ENCODE results near the gene PDSS2.
"Not testable (repeated sequence)": the region's sequence is repeated elsewhere in the genome, so short reads cannot be mapped to it uniquely, and the experiment has no call there.

PDSS2 gene

DNA sequence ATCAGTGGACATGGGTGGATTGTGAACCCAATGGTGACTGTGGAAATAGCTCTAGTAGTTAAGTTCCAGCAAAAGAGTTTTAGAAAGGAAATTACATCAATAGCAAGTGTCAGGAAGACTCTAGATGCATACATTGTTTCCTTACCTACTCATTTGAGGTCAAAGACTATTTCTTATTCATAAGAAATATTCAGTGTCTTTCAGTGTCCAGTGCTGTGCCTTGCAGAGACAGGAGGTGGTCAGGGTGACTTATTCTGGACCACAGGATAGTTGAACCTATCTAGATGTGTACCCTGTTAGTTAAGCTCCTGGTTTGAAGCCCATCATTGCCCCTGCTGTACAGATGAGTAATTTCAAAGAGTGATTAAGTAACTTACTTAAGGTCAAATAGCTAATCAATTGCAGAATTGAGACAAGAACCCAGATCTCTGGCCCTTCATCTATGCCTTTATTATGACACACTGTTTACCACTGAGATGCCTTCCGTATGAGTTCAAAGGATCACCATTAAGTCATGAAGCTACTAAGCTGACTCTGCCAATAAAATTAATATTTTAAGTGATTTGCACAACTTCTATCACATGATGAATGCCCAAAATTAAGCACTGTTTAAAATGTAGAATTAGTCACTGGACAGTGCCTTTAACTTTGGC, 136.1 kb downstream of the PDSS2 start:
- DNase-seq (ENCODE audit: low read depth in 2 of 2), result no peak

DNA sequence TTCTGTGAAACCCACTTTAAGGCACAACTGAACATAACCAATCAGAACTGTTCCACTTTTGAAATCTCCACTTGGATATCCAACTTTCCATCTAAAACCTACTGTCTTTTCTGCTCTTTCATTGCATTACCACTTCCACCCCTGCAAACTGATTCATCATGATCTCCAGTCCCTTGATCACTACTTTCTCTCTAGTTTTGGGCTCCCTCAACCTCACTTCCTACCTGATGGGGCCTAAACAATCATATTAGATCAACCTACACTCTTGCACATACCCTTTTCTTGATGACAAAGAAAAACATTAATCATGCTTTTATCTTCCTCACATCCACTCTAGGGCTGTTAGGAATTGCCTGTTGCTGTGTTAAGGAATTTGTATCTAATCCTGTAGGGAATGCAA, 137.6 kb downstream of the PDSS2 start:
- DNase-seq (ENCODE audit: low read depth in 2 of 2), result no peak

DNA sequence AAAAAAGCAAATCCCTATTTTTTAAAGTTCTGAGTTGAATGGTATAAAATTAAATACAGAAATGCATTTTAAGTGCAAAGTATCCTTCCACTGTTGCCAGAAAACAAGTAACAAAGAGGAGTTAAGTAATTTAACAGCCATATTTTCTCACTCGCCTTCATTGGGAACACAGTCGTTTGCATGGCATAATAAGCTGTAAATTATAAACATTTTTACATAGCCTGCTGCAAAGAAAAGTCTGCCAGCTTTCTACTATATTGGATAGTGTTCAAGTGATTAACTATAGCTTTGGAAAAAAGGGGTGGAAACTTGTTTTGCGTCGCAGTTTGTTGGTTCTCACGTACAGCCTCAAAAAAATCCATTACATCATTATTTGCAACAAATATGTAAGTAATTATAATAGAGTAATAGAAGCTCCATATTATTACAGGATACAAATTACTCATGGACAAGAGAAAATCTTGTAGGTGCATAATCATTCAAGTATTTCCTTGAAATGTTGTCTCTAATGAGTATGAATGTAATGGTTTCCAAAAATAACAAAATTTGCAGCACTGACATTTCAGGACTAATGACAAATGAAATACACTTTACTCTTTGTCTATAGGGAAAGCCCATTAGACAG, 139.3 kb downstream of the PDSS2 start:
- DNase-seq (ENCODE audit: low read depth in 2 of 2), result peak; percentile 20 to 26

GRCh38 chr6:107318100-107318736, 141.1 kb downstream of the PDSS2 start:
- DNase-seq (ENCODE audit: low read depth in 2 of 2), result no peak

- no peak for DNase-seq (ENCODE audit: low read depth in 2 of 2)
These were observed 144.2 kb downstream of the PDSS2 start for GRCh38 chr6:107315114-107315513.

- DNase-seq (ENCODE audit: low read depth in 2 of 2), result no peak
These were observed 144.8 kb downstream of the PDSS2 start for GRCh38 chr6:107314531-107314939.

DNA sequence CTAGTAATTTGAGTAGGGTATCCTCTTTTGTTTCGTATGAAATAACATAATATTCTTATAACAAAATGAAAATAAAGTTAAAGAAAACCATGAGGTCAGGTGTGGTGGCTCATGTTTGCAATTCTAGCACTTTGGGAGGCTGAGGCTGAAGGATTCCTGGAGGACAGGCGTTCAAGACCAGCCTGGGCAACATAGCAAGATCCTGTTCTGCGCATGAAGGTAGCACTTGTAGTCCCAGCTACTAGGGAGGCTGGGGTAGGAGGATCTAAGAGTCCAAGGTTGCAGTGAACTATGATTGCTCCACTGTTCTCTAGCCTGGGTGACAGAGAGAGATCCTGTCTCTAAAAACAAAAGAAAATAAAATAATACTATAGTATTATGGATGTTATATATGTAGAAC, 145.6 kb downstream of the PDSS2 start:
- no peak for DNase-seq (ENCODE audit: low read depth in 2 of 2)

GRCh38 chr6:107310362-107310761, 149.0 kb downstream of the PDSS2 start:
- no peak for DNase-seq (ENCODE audit: low read depth in 2 of 2)

- no peak for DNase-seq (ENCODE audit: low read depth in 2 of 2)
These were observed 150.7 kb downstream of the PDSS2 start for GRCh38 chr6:107308677-107309076.

GRCh38 chr6:107305994-107306393, 153.4 kb downstream of the PDSS2 start:
- DNase-seq (ENCODE audit: low read depth in 2 of 2), result not testable (repeated sequence)

GRCh38 chr6:107305391-107305790, 154.0 kb downstream of the PDSS2 start:
- DNase-seq (ENCODE audit: low read depth in 2 of 2), result no peak

DNA sequence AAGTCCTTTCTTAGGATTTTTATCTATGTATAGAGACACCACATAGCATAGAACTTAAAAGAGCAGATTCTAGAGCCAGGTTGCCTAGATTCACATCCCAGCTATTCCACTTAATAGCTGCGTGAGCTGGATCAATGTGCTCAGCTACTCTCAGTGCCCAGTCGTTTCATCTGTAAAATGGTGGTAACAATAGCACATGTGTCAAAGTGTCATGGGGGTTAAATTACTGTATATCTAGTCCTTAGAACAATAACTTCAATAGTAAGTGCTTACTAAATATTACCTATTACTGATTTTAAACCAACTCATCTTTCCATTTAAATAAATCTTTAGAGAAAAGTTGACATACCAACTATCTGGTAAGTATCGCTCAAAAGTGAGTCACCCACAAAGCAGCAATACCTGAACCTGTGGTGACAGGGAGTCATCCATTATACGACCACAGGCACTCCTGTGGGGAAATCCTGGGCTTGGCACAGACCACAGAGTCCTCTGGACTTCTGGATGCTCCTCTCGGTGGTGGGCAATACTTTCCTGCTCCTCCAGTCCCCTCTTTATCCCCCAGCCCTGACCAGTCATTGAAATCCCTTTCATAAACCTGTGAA, 154.8 kb downstream of the PDSS2 start:
- no peak for DNase-seq (ENCODE audit: low read depth in 2 of 2)

GRCh38 chr6:107293350-107293749, 166.0 kb downstream of the PDSS2 start:
- no peak for DNase-seq (ENCODE audit: low read depth in 2 of 2)

DNA sequence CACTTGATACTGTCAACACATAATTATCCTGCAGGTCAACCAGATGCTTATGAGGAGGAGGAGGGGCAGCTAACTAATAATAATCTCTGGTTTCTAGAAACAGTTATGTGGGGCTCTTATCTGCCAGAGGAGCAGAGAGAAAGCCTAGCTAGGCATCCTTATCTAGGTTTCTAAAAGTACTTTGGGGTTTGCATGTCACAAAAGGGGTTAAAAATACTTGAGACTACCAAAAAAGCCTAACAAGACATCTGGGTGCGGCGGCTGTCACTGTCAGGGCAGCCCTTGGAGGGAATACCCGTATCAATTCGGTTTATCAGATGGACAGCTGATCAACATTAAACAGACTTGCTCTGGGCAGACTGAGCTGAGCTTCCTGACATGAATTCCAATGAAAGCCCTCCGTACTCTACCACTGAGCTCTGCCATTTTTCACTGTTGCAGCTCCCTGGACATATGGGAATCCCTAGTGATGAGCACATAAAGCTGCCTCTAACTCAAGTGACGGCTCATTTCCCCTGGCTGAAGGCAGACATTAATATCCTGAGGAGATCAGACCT, 166.6 kb downstream of the PDSS2 start:
- no peak for DNase-seq (ENCODE audit: low read depth in 2 of 2)

DNA sequence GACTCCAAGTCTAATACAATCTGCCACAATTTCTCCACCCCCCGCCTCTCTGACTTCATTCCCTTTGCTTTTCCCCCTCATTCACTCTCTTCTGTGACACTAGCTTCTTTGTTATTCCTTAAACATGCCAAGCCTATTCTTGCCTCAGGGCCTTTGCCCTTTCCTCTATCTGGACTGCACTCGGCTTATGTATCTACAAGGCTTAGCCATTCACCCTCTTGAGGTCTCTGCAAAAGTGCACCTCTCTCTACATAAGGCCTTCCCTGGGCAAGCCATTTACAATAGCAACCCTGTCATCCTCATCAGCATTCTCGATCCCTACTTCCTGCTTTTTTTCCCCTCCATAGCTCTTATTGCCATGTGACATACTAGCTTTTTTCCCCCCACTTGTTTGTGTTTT, 168.9 kb downstream of the PDSS2 start:
- no peak for DNase-seq (ENCODE audit: low read depth in 2 of 2)

DNA sequence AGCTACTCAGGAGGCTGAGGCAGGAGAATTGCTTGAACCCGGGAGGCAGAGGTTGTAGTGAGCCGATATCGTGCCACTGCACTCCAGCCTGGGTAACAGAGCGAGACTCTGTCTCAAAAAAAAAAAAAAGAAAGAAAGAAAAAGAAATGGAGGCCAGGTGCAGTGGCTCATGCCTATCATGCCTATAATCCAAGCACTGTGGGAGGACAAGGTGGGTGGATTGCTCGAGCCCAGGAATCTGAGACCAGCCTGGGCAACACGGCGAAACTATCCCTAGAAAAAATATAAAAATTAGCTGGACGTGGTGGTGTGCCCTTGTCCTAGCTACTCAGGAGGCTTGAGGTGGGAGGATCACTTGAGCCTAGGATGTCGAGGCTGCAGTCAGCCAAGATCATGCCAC, 170.1 kb downstream of the PDSS2 start:
- DNase-seq (ENCODE audit: low read depth in 2 of 2), result not testable (repeated sequence)

DNA sequence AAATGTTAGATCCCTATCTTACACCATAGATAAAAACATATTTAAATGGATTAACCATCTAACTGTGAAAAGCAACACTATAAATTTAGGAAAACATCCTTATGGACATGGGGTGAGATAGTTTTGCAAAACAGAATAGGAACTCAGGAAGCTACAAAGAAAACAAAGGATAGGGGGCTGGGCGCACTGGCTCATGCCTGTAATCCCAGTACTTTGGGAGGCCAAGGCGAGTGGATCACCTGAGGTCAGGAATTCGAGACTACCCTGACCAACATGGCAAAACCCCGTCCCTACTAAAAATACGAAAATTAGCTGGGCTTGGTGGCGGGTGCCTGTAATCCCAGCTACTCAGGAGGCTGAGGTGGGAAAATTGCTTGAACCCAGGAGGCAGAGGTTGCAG, 173.7 kb downstream of the PDSS2 start:
- not testable (repeated sequence) for DNase-seq (ENCODE audit: low read depth in 2 of 2)

- DNase-seq (ENCODE audit: low read depth in 2 of 2), result no peak
These were observed 174.6 kb downstream of the PDSS2 start for GRCh38 chr6:107284805-107285204.

DNA sequence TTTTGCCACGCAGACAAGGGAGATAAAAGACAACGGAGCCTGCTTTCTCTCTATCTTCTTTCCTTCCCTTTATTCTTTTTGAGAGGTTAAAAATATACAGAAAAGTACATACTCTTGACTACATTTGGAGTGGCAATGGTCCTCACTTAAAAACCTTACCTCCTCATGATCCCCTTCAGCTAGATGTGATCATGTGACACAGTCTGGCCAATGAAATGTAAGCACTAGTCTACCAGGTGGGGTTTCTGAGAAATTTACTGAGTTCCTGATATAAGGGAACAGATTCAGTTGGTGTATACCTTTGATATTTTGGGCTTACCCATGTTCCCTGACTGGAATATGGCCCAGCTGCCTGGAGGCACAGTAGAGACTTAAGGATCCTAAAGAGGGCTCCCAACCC, 178.6 kb downstream of the PDSS2 start:
- no peak for DNase-seq (ENCODE audit: low read depth in 2 of 2)

- DNase-seq (ENCODE audit: low read depth in 2 of 2), result not testable (repeated sequence)
These were observed 179.4 kb downstream of the PDSS2 start for GRCh38 chr6:107280001-107280400.

DNA sequence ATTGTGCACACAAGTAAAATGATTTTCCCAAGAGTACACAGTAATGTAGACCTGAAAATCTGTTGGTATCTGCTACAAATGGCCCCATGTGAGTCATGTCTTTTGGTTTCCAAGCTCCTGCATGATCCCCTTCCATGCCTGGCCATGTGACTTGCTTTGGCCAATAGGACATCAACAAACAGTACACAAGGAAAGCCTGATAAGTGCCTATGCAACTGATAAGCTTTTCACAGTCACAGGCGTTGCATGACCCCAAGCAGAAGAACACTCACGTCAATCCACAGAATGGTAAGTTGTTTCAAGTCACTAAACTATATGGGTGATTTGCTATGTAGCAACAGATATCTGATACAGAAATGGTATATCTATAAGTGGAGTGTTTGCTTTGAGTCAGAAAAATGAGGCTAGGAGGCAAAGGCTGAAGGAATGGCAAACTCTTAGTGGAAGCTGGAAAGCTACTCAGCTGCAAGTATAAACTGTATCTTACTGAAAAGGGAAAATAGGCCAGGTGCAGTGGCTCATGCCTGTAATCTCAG, 184.0 kb downstream of the PDSS2 start:
- DNase-seq (ENCODE audit: low read depth in 2 of 2), result no peak

- no peak for DNase-seq (ENCODE audit: low read depth in 2 of 2)
These were observed 185.1 kb downstream of the PDSS2 start for GRCh38 chr6:107274288-107274687.

Measured in fibroblast of skin of left biceps (primary cell).